ENCODE results near the gene EP400. TPM values are rescaled to one million over a fixed set of nuclear protein-coding genes. Genes with fewer than 3 reads are reported as not detected.

EP400 gene
- total and polyA plus RNA-seq, 2 of the 8 experiments (the other 6 are each of a cell fraction or from before 2014, with no cell fraction given) = 13.1 to 69.7 TPM

DNA sequence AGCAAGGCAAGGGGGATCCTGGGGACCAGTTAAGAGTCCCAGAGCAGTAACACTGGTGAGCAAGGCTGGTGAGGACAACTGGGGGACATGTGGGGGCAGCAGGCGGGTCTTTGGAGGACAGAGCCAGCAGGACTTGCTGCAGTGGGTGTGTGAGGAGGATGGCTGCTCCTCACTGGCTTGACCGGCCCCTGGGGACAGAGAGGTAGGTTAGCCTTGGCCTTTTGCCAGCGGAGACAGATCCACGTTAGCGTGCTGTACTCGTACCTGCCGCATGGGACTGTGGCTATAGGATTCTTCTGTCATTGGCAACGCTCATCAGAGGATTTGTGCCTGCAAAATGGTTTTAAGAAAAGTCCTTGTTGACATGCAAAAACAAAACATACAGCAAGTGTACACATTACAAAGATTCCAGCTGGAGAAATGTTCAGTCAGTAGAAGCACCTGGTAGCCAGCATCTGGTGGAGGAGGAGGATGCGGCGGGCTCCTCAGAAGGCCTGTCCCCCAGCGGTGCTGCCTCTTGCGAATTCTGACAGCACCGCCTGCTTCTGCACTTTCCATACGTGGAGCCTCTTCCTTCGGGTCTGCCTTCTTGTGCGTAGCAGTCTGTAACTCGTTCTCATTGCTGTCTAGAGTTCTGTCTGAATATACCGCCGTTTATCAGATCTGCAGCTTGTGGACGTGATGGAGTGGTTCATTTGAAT lies 91.3 kb downstream of the EP400 start:
- Histone ChIP-seq H4K8ac (ENCODE audit: extremely low read depth, insufficient read depth, low read length) (no peak overlapping the region), H3K23me2 (ENCODE audit: low read depth, low read length) (no peaks in the 10 kb centered on the region), H3K4me2 (ENCODE audit: insufficient read depth in 1 of 2, low read depth in 2 of 2, low read length in 2 of 2) (no peak overlapping the region), H2BK5ac (ENCODE audit: low read depth, low read length) (no peak overlapping the region), H3K14ac (ENCODE audit: insufficient read length) (no peak overlapping the region), H2BK12ac (ENCODE audit: low read depth, low read length) (no peak overlapping the region), H3K27ac (ENCODE audit: low read depth, low read length) (no peak overlapping the region), H3K4me1 (replicated peaks in 1 of 4; ENCODE audit: control insufficient read depth in 3 of 4, insufficient read depth in 4 of 4, low read length in 3 of 4) (no peaks in the 10 kb centered on the region; a peak in 3 of 7 replicates), H2BK15ac (ENCODE audit: low read length) (no peak overlapping the region), H4K20me1 (replicated peaks in 1 of 2; ENCODE audit: control insufficient read depth in 1 of 2, insufficient read depth in 2 of 2, low read length in 2 of 2) (peaks cover 0 to 6% of the 10 kb centered on the region in 2 experiments), H3K79me1 (ENCODE audit: low read depth, low read length) (no peaks in the 10 kb centered on the region; the same call in 1 of the 2 replicates), H3K4ac (replicated peaks; ENCODE audit: insufficient read length, low read depth, low read length) (no peak overlapping the region), H4K5ac (ENCODE audit: insufficient read length, low read depth, low read length) (no peak overlapping the region), H2AK5ac (ENCODE audit: low read depth, low read length) (no peak overlapping the region), H3K18ac (ENCODE audit: extremely low read depth, low read length) (no peak overlapping the region), H3K9ac (replicated peaks in 1 of 4; ENCODE audit: extremely low read depth in 1 of 4, low read depth in 3 of 4, low read length in 3 of 4) (no peak overlapping the region), H2AFZ (ENCODE audit: low read length) (no peak overlapping the region), H2BK20ac (ENCODE audit: low read length) (no peak overlapping the region), H2BK120ac (replicated peaks; ENCODE audit: low read depth, low read length) (no peak overlapping the region), H3K56ac (replicated peaks; ENCODE audit: insufficient read length, low read depth, low read length) (no peak overlapping the region), H3K23ac (ENCODE audit: insufficient read length) (no peak overlapping the region), H3K9me3 (ENCODE audit: insufficient read depth in 2 of 2, low read depth in 1 of 2, low read length in 1 of 2) (no peaks in the 10 kb centered on the region), H3K4me3 (ENCODE audit: extremely low read depth in 1 of 4, insufficient read depth in 2 of 4, low read depth in 3 of 4, low read length in 4 of 4) (no peak overlapping the region), H3K36me3 (ENCODE audit: control insufficient read depth in 2 of 4, insufficient read depth in 4 of 4, low read length in 3 of 4) (peaks cover 17 to 56% (median 50%) of the 10 kb centered on the region in 4 experiments; a peak in 7 of 8 replicates), H3K79me2 (ENCODE audit: control insufficient read depth in 1 of 2, insufficient read depth in 2 of 2, low read length in 2 of 2) (no peaks in the 10 kb centered on the region; a peak in 1 of 4 replicates), H3K27me3 (replicated peaks in 1 of 4; ENCODE audit: control insufficient read depth in 3 of 4, extremely low read depth in 1 of 4, insufficient read depth in 3 of 4, low read length in 3 of 4) (no peaks in the 10 kb centered on the region), H4K91ac (replicated peaks; ENCODE audit: insufficient read length, low read length) (no peak overlapping the region)
- CTCF ChIA-PET (ENCODE audit: partially characterized antibody) = interaction anchor here (1.0 kb wide), 1 partner anchor 11 kb away, joined by 3 read pairs; no protein-coding TSS in a partner anchor
- 95% methylated on average over 20 of the region's 20 CpGs; no CpG with 5 or more reads in 1 of the 2 experiments for WGBS, 2 experiments (ENCODE audit: extremely low coverage in 1 of 2, insufficient coverage in 1 of 2, insufficient read length in 1 of 2, insufficient replicate concordance in 2 of 2, low coverage in 1 of 2, low lambda C conversion rate in 2 of 2, missing lambda C conversion rate in 1 of 2)
- POLR2A ChIA-PET (ENCODE audit: partially characterized antibody) = no interaction called here
- FAIRE-seq (no peak), DNase-seq (ENCODE audit: low read depth in 1 of 2, low spot score in 2 of 2) (no peak)
- TF ChIP-seq TAF7 (optimal IDR thresholded peaks at IDR 0.05; ENCODE audit: borderline replicate concordance, low read depth, low read length) (no peak), YY1 (IDR thresholded peaks at IDR 0.05; ENCODE audit: low read depth, low read length) (no peak), SP1 (IDR thresholded peaks at IDR 0.05; ENCODE audit: low read depth, low read length) (no peak), RNF2 (IDR thresholded peaks at IDR 0.05; ENCODE audit: borderline replicate concordance, low read depth, low read length, missing control alignments, poor library complexity, severe bottlenecking) (no peak), RFX5 (IDR thresholded peaks at IDR 0.05; ENCODE audit: borderline replicate concordance, low read depth, low read length) (no peak), HDAC2 (IDR thresholded peaks at IDR 0.05; ENCODE audit: borderline replicate concordance in 1 of 2, low read depth in 2 of 2, low read length in 2 of 2) (no peak), SUZ12 (IDR thresholded peaks at IDR 0.05; ENCODE audit: low read length) (no peak), SP4 (IDR thresholded peaks at IDR 0.05; ENCODE audit: low read length) (no peak), EZH2 (IDR thresholded peaks at IDR 0.05; ENCODE audit: low read depth, low read length, severe bottlenecking) (no peak), KDM5A (IDR thresholded peaks at IDR 0.05; ENCODE audit: low read length) (no peak), BRCA1 (IDR thresholded peaks at IDR 0.05; ENCODE audit: low read depth, low read length) (no peak)
- TF ChIP-seq, protein P1, sequence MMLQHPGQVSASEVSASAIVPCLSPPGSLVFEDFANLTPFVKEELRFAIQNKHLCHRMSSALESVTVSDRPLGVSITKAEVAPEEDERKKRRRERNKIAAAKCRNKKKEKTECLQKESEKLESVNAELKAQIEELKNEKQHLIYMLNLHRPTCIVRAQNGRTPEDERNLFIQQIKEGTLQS (IDR thresholded peaks at IDR 0.05; ENCODE audit: insufficient read depth, low read depth, low read length) = no peak

All from H1 (cell line).